Smooth muscle cell (in vitro differentiated cells): ENCODE measurements around the gene MRPL34. TPM values are rescaled to one million over a fixed set of nuclear protein-coding genes. Genes with fewer than 3 reads are reported as not detected.

Source experiments
- DNase-seq: peaks from one replicate; lab custom pipeline; 2025; ENCODE audit not compliant: unreplicated experiment; lab: John Stamatoyannopoulos, UW
- H2AFZ ChIP-seq: fragments of 200-600 bp; sonication (generic); 2 replicates; pipeline ENCODE4 v1.6.0; 2016; ENCODE audit warnings: antibody characterized with exemption, low read depth, mild to moderate bottlenecking
- H3F3A ChIP-seq: fragments of 200-600 bp; sonication (generic); 2 replicates; pipeline ENCODE4 v1.6.0; 2017; ENCODE audit warnings: antibody characterized with exemption, low read depth
- H3K27ac ChIP-seq: fragments of 200-600 bp; sonication (generic); 2 replicates; pipeline ENCODE4 v1.5.1; 2016; ENCODE audit warnings: low read depth, mild to moderate bottlenecking
- H3K27me3 ChIP-seq: fragments of 200-600 bp; sonication (generic); 2 replicates; pipeline ENCODE4 v1.6.1; 2016; ENCODE audit warnings: low read depth, mild to moderate bottlenecking
- H3K36me3 ChIP-seq: fragments of 200-600 bp; sonication (generic); 2 replicates; pipeline ENCODE4 v1.5.1; 2016; ENCODE audit warnings: low read depth
- H3K4me1 ChIP-seq: fragments of 200-600 bp; sonication (generic); 2 replicates; pipeline ENCODE4 v1.5.1; 2016; ENCODE audit warnings: low read depth
- H3K4me2 ChIP-seq: fragments of 200-600 bp; sonication (generic); 2 replicates; pipeline ENCODE4 v1.6.0; 2016; ENCODE audit warnings: mild to moderate bottlenecking
- H3K4me3 ChIP-seq: fragments of 200-600 bp; sonication (generic); 2 replicates; pipeline ENCODE4 v1.5.1; 2016; ENCODE audit warnings: mild to moderate bottlenecking
- H3K79me2 ChIP-seq: fragments of 200-600 bp; sonication (generic); 2 replicates; pipeline ENCODE4 v1.6.0; 2016; ENCODE audit warnings: low read depth, mild to moderate bottlenecking
- H3K9ac ChIP-seq: fragments of 200-600 bp; sonication (generic); 2 replicates; pipeline ENCODE4 v1.6.0; 2016; ENCODE audit warnings: low read depth
- H3K9me3 ChIP-seq: fragments of 200-600 bp; sonication (generic); replicated peaks from 2 replicates; pipeline ENCODE4 v1.5.1; 2016; ENCODE audit warnings: low read depth
- H4K20me1 ChIP-seq: fragments of 200-600 bp; sonication (generic); 2 replicates; pipeline ENCODE4 v1.6.0; 2016; ENCODE audit warnings: low read depth
- CTCF ChIP-seq: fragments of 200-600 bp; sonication (generic); IDR thresholded peaks from 2 replicates; pipeline ENCODE4 v1.5.1; 2017; ENCODE audit warnings: borderline replicate concordance, mild to moderate bottlenecking, antibody characterized with exemption; ENCODE audit not compliant: insufficient read depth, poor library complexity, severe bottlenecking
- WGBS: methylation state at CpG from one replicate; pipeline ENCODE4 v1.1.7; 2016; ENCODE audit warnings: low lambda C conversion rate; 5-methylcytosine and 5-hydroxymethylcytosine counted together
- polyA plus RNA-seq: library from polyadenylated mRNA; unstranded; fragments of >200 nt; fragmentation: Nextera tagmentation; extraction: Ambion mirVana; gene quantifications from 2 replicates; pipeline ENCODE4 v1.2.1, GENCODE V29; 2016
- total RNA-seq: library from RNA; depleted of rRNA; stranded (reverse); fragments of >200 nt; gene quantifications from 2 replicates; pipeline ENCODE4 v1.2.3, GENCODE V29; 2014

MRPL34 gene
- total and polyA plus RNA-seq, 2 experiments from 2014 or later, result 67.2 to 78.6 TPM

- H4K20me1 ChIP-seq, result peaks cover 10% of the 10 kb centered on the region
- H3F3A ChIP-seq, result peaks cover 9% of the 10 kb centered on the region
- no peak overlapping the region for H3K4me3 ChIP-seq
- no peaks in the 10 kb centered on the region for H3K79me2 ChIP-seq
- no peak overlapping the region for H3K27ac ChIP-seq
- WGBS, result 95% methylated on average over 17 of the region's 19 CpGs
- no peak overlapping the region for H2AFZ ChIP-seq
- no peak overlapping the region for H3K4me2 ChIP-seq
- H3K9ac ChIP-seq, result no peak overlapping the region
- peaks cover 5% of the 10 kb centered on the region for H3K4me1 ChIP-seq
- no peak for TF ChIP-seq CTCF
- no peaks in the 10 kb centered on the region for H3K36me3 ChIP-seq
- no peaks in the 10 kb centered on the region for H3K27me3 ChIP-seq
- DNase-seq, result no peak
- H3K9me3 ChIP-seq, result no peaks in the 10 kb centered on the region
Measured at GRCh38 chr19:17321655-17322489, 16.2 kb downstream of the MRPL34 start.

DNA sequence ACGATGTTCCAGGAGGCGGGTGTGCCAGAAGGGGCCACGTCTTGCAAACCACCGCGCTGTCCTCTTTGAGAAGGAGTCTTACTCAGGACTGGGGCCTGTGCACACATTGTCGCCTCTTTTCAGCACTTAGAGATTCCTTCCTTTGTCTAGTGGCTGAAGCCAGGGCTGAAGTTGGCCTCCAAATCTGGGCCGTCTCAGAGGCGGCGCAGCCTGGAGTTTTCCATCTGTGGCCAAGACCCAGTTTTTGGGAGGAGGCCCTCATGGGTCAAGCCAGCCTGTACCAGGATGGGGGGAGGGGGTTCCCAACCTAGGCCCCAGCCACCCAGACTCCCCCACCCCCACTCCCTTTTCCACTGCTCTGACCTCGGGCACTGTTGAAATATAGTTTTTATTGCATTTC is 17.2 kb downstream of the MRPL34 start:
- Histone ChIP-seq H3K4me1 (peaks cover 12% of the 10 kb centered on the region), H4K20me1 (peaks cover 10% of the 10 kb centered on the region), H3K9ac (no peak overlapping the region), H3K4me2 (no peak overlapping the region), H3K4me3 (no peak overlapping the region), H3K27me3 (no peaks in the 10 kb centered on the region), H3K9me3 (no peaks in the 10 kb centered on the region), H3K36me3 (no peaks in the 10 kb centered on the region), H3F3A (peaks cover 6% of the 10 kb centered on the region), H3K79me2 (no peaks in the 10 kb centered on the region), H2AFZ (no peak overlapping the region), H3K27ac (no peak overlapping the region)
- no peak for TF ChIP-seq CTCF
- 91% methylated on average over 10 of the region's 10 CpGs for WGBS
- DNase-seq, result no peak

DNA sequence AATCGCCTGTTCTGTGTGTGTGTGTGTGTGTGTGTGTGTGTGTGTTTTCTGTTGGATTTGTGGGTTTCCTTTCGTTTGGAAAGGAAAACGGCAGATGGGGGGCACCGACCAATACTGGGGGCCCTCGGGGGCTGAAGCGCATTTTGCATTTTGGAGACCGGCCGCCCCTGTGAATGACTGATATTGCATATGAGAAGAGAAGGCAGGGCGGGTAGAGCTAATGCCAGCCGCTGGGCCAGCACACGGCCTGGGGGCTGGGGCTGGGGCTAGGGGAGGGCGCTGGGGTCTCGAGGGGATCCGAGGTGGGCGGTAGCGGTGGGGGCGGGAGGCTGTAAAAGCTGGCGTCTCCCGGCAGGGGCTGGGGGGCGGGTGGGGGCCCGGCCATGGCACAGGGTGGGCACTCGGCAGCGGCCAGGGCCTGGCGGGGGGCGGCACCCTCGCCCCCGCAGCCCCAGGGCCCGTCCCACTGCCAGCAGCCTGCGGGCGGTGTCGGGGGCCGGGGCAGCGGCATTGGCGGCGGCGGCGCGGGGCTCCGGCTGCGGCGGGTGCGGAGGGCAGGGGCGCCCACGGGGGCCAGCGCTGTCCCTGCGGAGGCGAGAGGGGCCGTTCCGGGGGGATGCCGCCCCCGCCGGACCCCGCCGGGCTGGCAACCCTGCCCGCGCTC is 17.8 kb downstream of the MRPL34 start:
- Histone ChIP-seq H3K4me1 (peaks cover 16% of the 10 kb centered on the region), H3K79me2 (no peaks in the 10 kb centered on the region), H3K9me3 (no peaks in the 10 kb centered on the region), H3K27ac (no peak overlapping the region), H3F3A (peaks cover 5% of the 10 kb centered on the region), H3K27me3 (peaks cover under 1% of the 10 kb centered on the region), H2AFZ (no peak overlapping the region), H3K4me2 (no peak overlapping the region), H3K9ac (no peak overlapping the region), H4K20me1 (peaks cover 10% of the 10 kb centered on the region), H3K36me3 (no peaks in the 10 kb centered on the region), H3K4me3 (no peak overlapping the region)
- DNase-seq, result no peak
- TF ChIP-seq CTCF, result no peak
- 94% methylated on average over 10 of the region's 56 CpGs for WGBS
